ENCODE results near the gene CEP152. TPM values are rescaled to one million over a fixed set of nuclear protein-coding genes. Genes with fewer than 3 reads are reported as not detected.

Gene CEP152
- total RNA-seq, 2 donors from 2014 or later: 3.3 to 4.1 TPM

GRCh38 chr15:48781481-48782081 lies 29.3 kb downstream of the CEP152 start:
- intact Hi-C loops (cut with DNase I): loop anchor here in 1 of 2 donors (10.0 kb wide), 1 partner anchor 417 kb away; no protein-coding TSS in a partner anchor
- no peak for DNase-seq (ENCODE audit: low spot score)

GRCh38 chr15:48781017-48781416 lies 29.9 kb downstream of the CEP152 start:
- intact Hi-C loops (cut with DNase I): loop anchor here in 1 of 2 donors (10.0 kb wide), 1 partner anchor 416 kb away; no protein-coding TSS in a partner anchor
- no peak for DNase-seq (ENCODE audit: low spot score)

GRCh38 chr15:48778331-48778730 lies 32.5 kb downstream of the CEP152 start:
- intact Hi-C loops (cut with DNase I): no loop called here
- DNase-seq (ENCODE audit: low spot score): no peak

- no peak for DNase-seq (ENCODE audit: low spot score)
- intact Hi-C loops (cut with DNase I): no loop called here
These were observed 33.1 kb downstream of the CEP152 start for GRCh38 chr15:48777645-48778330.

GRCh38 chr15:48775546-48775945 lies 35.3 kb downstream of the CEP152 start:
- intact Hi-C loops (cut with DNase I): no loop called here
- DNase-seq (ENCODE audit: low spot score): no peak

- intact Hi-C loops (cut with DNase I): no loop called here
These were observed 36.4 kb downstream of the CEP152 start for GRCh38 chr15:48774484-48774883.

GRCh38 chr15:48766196-48766595 lies 44.7 kb downstream of the CEP152 start:
- DNase-seq (ENCODE audit: low spot score): no peak
- intact Hi-C loops (cut with DNase I): no loop called here

More at GRCh38 chr15:48774484-48774883, 36.4 kb downstream of the CEP152 start:
- no peak for DNase-seq (ENCODE audit: low spot score)

GRCh38 chr15:48765022-48765421 lies 45.8 kb downstream of the CEP152 start:
- DNase-seq (ENCODE audit: low spot score): no peak
- intact Hi-C loops (cut with DNase I): no loop called here

- intact Hi-C loops (cut with DNase I): loop anchor here in 1 of 2 donors (2.0 kb wide), 1 partner anchor 61 kb away; no protein-coding TSS in a partner anchor
These were observed 49.3 kb downstream of the CEP152 start for GRCh38 chr15:48761393-48762158.

GRCh38 chr15:48759921-48760320 lies 50.9 kb downstream of the CEP152 start:
- no peak for DNase-seq (ENCODE audit: low spot score)
- intact Hi-C loops (cut with DNase I): loop anchor here in 1 of 2 donors (2.0 kb wide), 1 partner anchor 59 kb away; no protein-coding TSS in a partner anchor

More at GRCh38 chr15:48761393-48762158, 49.3 kb downstream of the CEP152 start:
- DNase-seq (ENCODE audit: low spot score): no peak

- no peak for DNase-seq (ENCODE audit: low spot score)
- intact Hi-C loops (cut with DNase I): no loop called here
These were observed 53.2 kb downstream of the CEP152 start for GRCh38 chr15:48757661-48758060.

GRCh38 chr15:48754011-48754410 lies 56.9 kb downstream of the CEP152 start:
- intact Hi-C loops (cut with DNase I): no loop called here
- DNase-seq (ENCODE audit: low spot score): no peak

- DNase-seq (ENCODE audit: low spot score): no peak
- intact Hi-C loops (cut with DNase I): no loop called here
These were observed 59.3 kb downstream of the CEP152 start for GRCh38 chr15:48751595-48751994.

GRCh38 chr15:48748535-48748934 lies 62.3 kb downstream of the CEP152 start:
- DNase-seq (ENCODE audit: low spot score): no peak
- intact Hi-C loops (cut with DNase I): no loop called here

- intact Hi-C loops (cut with DNase I): no loop called here
- DNase-seq (ENCODE audit: low spot score): no peak
These were observed 77.3 kb downstream of the CEP152 start for GRCh38 chr15:48733615-48734014.

GRCh38 chr15:48730506-48730905 lies 80.4 kb downstream of the CEP152 start:
- intact Hi-C loops (cut with DNase I): no loop called here
- no peak for DNase-seq (ENCODE audit: low spot score)

- no peak for DNase-seq (ENCODE audit: low spot score)
- intact Hi-C loops (cut with DNase I): no loop called here
These were observed 86.9 kb downstream of the CEP152 start for GRCh38 chr15:48723969-48724368.

GRCh38 chr15:48722764-48723661 lies 87.9 kb downstream of the CEP152 start:
- DNase-seq (ENCODE audit: low spot score): no peak
- intact Hi-C loops (cut with DNase I): no loop called here

Measured in posterior vena cava (tissue), 2 donors.